OCI-LY1 (cell line): Measurements from ENCODE around the gene FGFR2.
"Not testable (repeated sequence)": the region's sequence is repeated elsewhere in the genome, so short reads cannot be mapped to it uniquely, and the experiment has no call there.

Experiments
- EZH2 ChIP-seq: fragments of 200-600 bp; sonication (generic), shearing (Covaris generic); IDR thresholded peaks from 2 replicates; pipeline ENCODE4 v1.8.0; 2017; ENCODE audit warnings: borderline replicate concordance, mixed run types, mild to moderate bottlenecking, antibody characterized with exemption, low read length, moderate library complexity, mixed read lengths
- TF ChIP-seq, protein P1 (sequence below): fragments of 200-600 bp; sonication (generic), shearing (Covaris generic); IDR thresholded peaks from 2 replicates; pipeline ENCODE4 v1.5.1; 2017; ENCODE audit warnings: mild to moderate bottlenecking, antibody characterized with exemption, low read length, moderate library complexity, mixed read lengths

DNA sequence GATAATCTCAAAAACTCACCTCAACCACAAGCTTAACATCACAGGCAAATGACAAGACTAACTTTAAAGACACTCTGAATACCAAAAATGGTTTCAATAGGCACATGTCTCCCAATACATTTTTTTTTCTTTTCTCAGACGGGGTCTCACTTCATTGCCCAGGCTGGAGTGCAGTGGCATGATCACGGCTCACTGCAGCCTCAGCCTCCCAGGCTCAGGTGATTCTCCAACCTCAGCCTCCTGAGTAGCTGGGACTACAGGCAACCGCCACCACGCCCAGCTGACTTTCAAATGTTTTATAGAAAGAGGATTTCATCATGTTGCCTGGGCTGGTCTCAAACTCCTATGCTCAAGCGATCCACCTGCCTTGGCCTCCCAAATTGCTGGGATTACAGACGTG lies 77.7 kb downstream of the FGFR2 start:
- TF ChIP-seq, protein P1, sequence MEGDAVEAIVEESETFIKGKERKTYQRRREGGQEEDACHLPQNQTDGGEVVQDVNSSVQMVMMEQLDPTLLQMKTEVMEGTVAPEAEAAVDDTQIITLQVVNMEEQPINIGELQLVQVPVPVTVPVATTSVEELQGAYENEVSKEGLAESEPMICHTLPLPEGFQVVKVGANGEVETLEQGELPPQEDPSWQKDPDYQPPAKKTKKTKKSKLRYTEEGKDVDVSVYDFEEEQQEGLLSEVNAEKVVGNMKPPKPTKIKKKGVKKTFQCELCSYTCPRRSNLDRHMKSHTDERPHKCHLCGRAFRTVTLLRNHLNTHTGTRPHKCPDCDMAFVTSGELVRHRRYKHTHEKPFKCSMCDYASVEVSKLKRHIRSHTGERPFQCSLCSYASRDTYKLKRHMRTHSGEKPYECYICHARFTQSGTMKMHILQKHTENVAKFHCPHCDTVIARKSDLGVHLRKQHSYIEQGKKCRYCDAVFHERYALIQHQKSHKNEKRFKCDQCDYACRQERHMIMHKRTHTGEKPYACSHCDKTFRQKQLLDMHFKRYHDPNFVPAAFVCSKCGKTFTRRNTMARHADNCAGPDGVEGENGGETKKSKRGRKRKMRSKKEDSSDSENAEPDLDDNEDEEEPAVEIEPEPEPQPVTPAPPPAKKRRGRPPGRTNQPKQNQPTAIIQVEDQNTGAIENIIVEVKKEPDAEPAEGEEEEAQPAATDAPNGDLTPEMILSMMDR: not testable (repeated sequence)
- TF ChIP-seq EZH2: not testable (repeated sequence)
